PC-9 (cell line): Measurements from ENCODE around the gene TUBA1A.
"Not testable (repeated sequence)": the region's sequence is repeated elsewhere in the genome, so short reads cannot be mapped to it uniquely, and the experiment has no call there.

ENCODE experiments used
- CTCF ChIP-seq: fragments of 200-600 bp; sonication (generic); conservative IDR thresholded peaks from 2 replicates; pipeline ENCODE4 v1.6.1; 2017; ENCODE audit warnings: mixed run types, antibody characterized with exemption, mild to moderate bottlenecking, moderate library complexity
- EZH2 ChIP-seq: fragments of 200-600 bp; sonication (generic); IDR thresholded peaks from 2 replicates; pipeline ENCODE4 v1.8.0; 2017; ENCODE audit warnings: antibody characterized with exemption, low read depth

GRCh38 chr12:49210703-49211102, 21.8 kb upstream of the TUBA1A start:
- TF ChIP-seq CTCF, EZH2: not testable (repeated sequence)
